UCSD-AML1 (cell line): ENCODE measurements around the gene BMF.
"Not testable (repeated sequence)": the region's sequence is repeated elsewhere in the genome, so short reads cannot be mapped to it uniquely, and the experiment has no call there.

Experiments used
- DNase-seq: peaks from one replicate; lab custom pipeline; 2025; ENCODE audit not compliant: unreplicated experiment; lab: John Stamatoyannopoulos, UW

BMF gene

GRCh38 chr15:40128766-40129660 is 20.3 kb upstream of the BMF start:
- no peak for DNase-seq

- DNase-seq: no peak
Measured at GRCh38 chr15:40125950-40126349, 17.3 kb upstream of the BMF start.

GRCh38 chr15:40124807-40125285 is 16.2 kb upstream of the BMF start:
- not testable (repeated sequence) for DNase-seq

- DNase-seq: not testable (repeated sequence)
Measured at GRCh38 chr15:40124333-40124732, 15.7 kb upstream of the BMF start.

GRCh38 chr15:40123863-40124262 is 15.2 kb upstream of the BMF start:
- not testable (repeated sequence) for DNase-seq

- DNase-seq: not testable (repeated sequence)
Measured at GRCh38 chr15:40122989-40123388, 14.3 kb upstream of the BMF start.

GRCh38 chr15:40121911-40122638 is 13.4 kb upstream of the BMF start:
- DNase-seq: no peak

GRCh38 chr15:40118473-40118872 is 9.8 kb upstream of the BMF start:
- DNase-seq: no peak

- peak; percentile 82 for DNase-seq
Measured at GRCh38 chr15:40115670-40116093, 7.0 kb upstream of the BMF start.

GRCh38 chr15:40115106-40115505 is 6.4 kb upstream of the BMF start:
- DNase-seq: not testable (repeated sequence)

- no peak for DNase-seq
Measured at GRCh38 chr15:40114218-40114617, 5.5 kb upstream of the BMF start.

- DNase-seq: no peak
Measured at GRCh38 chr15:40112789-40113188, 4.1 kb upstream of the BMF start.

- DNase-seq: no peak
Measured at GRCh38 chr15:40111888-40112287, 3.2 kb upstream of the BMF start.

GRCh38 chr15:40110866-40111550 is 2.3 kb upstream of the BMF start:
- DNase-seq: no peak

GRCh38 chr15:40108061-40108854 is 421 bp downstream of the BMF start:
- DNase-seq: no peak

- DNase-seq: peak; percentile 67
Measured at GRCh38 chr15:40106203-40107161, 2.2 kb downstream of the BMF start.

- no peak for DNase-seq
Measured at GRCh38 chr15:40105517-40106202, 3.0 kb downstream of the BMF start.

- peak; percentile 81 for DNase-seq
Measured at GRCh38 chr15:40104865-40105516, 3.7 kb downstream of the BMF start.
